H1 (cell line): Measurements from ENCODE around the gene NARS2.

ENCODE experiments used
- CTCF ChIP-seq, 3 experiments: IDR thresholded peaks; 1 replicate in 2 of 3; 2 replicates in 1 of 3; pipeline versions ENCODE4 v1.5.1 to v1.6.1; 2011; ENCODE audit warnings: low read length in 3 of 3, mild to moderate bottlenecking in 3 of 3, inconsistent platforms in 2 of 3, low read depth in 1 of 3, moderate library complexity in 1 of 3; ENCODE audit not compliant: insufficient read depth in 1 of 3; ENCODE audit errors: control extremely low read depth in 1 of 3
- EZH2 ChIP-seq: fragments of 200-600 bp; sonication (generic); IDR thresholded peaks from 2 replicates; pipeline ENCODE4 v1.7.1; 2012; ENCODE audit warnings: low read depth, mild to moderate bottlenecking, moderate library complexity, low read length, inconsistent platforms; ENCODE audit not compliant: severe bottlenecking

DNA sequence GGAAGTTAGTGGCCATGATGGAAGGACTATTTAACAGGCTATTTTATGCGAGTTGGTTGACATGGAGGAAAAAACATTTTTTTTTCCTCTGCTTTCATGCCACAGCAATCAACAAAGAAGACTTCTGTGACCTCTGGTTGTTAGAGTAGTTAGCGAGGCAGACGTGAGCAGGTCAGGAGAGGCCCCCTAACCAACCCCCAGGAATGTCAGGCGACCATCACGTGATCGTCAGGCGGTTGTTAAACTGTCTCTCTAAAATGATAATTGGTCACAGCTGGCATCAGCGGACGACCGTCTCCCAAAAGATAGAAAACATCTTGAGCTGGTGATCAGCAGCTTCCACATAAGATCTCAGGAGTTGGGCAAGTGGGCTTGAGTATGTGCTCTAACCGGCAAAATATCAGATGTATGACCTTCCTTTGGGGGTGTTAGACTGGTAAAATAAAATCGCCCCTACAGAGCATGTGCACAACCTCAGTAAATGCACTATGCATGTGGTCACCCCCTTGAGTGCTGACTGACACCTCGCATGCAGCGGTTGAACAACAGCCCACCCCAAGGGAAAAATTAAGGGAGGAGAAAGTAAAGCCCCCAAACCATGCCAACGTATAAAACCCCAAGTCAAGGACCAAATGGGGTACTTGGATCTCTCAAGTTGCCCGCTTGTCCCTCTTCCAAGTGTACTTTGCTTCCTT is 20.9 kb upstream of the NARS2 start:
- no peak for TF ChIP-seq CTCF (IDR thresholded peaks at IDR 0.05; ENCODE audit: control extremely low read depth in 1 of 3, insufficient read depth in 1 of 3, low read depth in 1 of 3, low read length in 3 of 3)
- no peak for TF ChIP-seq EZH2
